Esophagus squamous epithelium (tissue), 4 donors: ENCODE results near the gene SCAPER.

Experiments
- CTCF ChIP-seq, 6 experiments: fragments of 450-650 bp in 4 of 6; fragments of 200-600 bp in 2 of 6; sonication (generic) in 2 of 6; IDR thresholded peaks; one replicate each; pipeline ENCODE4 v1.5.1; 2016 to 2019; ENCODE audit warnings: antibody characterized with exemption in 6 of 6, mild to moderate bottlenecking in 4 of 6, moderate library complexity in 4 of 6
- POLR2A ChIP-seq, 4 donors: fragments of 450-650 bp; IDR thresholded peaks; one replicate each; pipeline ENCODE4 v1.6.1; 2017; ENCODE audit warnings: antibody characterized with exemption in 4 of 4, mild to moderate bottlenecking in 4 of 4, moderate library complexity in 3 of 4

GRCh38 chr15:76803049-76803571 is 102.0 kb downstream of the SCAPER start:
- TF ChIP-seq CTCF (IDR thresholded peaks at IDR 0.05) (no peak), POLR2A (IDR thresholded peaks at IDR 0.05) (no peak)
